GM18505 (cell line): Measurements from ENCODE around the gene C3orf52.
A peak's percentile ranks its signal among the peaks of the same experiment; 100 is the strongest.

Experiments used
- ATAC-seq: cut with Tn5 transposase; IDR thresholded peaks from one replicate; pipeline ENCODE4 v1.9.1; 2021; ENCODE audit not compliant: unreplicated experiment
- POLR2A ChIP-seq: IDR thresholded peaks from 4 replicates; pipeline ENCODE4 v1.6.1; 2011; ENCODE audit warnings: borderline replicate concordance; ENCODE audit not compliant: insufficient read depth, insufficient read length; ENCODE audit errors: extremely low read depth

The C3orf52 gene

DNA sequence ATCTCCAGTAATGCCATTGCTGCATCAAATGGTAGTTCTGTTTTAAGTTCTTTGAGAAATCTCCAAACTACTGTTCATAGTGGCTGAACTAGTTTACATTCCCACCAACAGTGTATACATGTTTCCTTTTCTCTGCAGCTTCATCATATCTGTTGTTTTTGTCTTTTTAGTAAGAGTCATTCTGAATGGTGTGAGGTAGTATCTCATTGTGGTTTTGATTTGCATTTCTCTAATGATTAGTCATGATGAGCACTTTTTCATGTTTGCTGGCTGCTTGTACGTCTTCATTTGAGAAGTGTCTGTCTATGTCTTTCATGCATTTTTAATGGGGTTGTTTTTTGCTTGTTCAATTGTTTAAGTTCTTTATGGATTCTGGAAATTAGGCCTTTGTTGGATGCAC, 57.1 kb downstream of the C3orf52 start:
- ATAC-seq, result no peak
- TF ChIP-seq POLR2A, result no peak

DNA sequence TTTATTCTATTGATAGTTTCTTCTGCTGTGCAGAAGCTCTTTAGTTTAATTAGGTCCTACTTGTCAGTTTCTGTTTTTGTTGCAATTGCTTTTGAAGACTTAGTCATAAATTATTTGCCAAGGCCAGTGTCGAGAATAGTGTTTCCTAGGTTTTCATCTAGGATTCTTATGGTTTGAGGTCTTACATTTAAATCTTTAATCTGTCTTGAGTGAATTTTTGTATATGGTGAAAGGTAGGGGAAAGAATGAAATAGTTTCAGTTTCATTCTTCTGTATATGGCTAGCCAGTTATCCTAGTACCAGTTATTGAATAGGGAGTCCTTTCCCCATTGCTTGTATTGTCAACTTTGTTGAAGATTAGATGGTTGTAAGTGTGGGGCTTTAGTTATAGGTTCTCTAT, 57.5 kb downstream of the C3orf52 start:
- no peak for TF ChIP-seq POLR2A
- ATAC-seq, result no peak

DNA sequence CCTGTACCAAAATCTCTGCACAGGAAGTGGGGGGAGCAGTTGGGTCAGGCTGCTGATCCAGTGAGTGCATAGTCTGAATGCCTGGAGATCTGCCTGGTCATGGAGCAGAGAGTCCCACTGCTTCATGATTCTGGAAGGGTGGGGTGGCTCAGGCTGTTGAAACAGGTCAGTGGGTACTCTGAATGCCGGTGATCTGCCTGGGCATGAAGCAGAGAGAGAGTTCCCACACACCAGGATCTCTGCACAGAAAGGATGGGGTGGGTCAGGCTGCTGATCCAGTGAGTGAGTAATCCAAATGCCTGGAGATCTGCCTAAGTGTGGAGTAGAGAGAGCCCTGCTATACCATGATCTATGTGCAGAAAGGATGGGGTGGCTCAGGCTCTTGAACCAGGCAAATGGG, 62.9 kb downstream of the C3orf52 start:
- TF ChIP-seq POLR2A, result no peak
- ATAC-seq, result no peak

DNA sequence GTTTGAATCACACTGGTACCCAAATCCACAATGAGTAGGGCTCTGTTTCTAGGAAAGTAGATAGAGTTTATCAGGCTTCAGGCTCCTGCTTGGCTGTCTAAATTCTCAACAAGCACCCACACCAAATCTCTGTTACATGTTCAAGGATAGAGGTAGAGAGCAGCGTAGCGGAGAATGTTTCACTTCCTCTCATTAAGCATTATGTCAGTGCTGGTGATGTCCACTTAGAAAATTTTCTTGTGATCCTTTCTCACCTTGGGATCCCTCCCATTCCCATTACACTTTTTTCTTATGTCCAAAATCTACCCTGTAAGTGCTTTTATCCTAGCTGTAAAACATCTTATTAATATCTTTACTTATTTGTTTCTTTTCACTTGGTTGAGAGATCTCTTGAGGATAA, 81.6 kb downstream of the C3orf52 start:
- peak; percentile 87 for ATAC-seq
- TF ChIP-seq POLR2A, result no peak
